Testis (tissue), 2 donors: ENCODE results near the gene NOC2L.

Experiments used
- POLR2A ChIP-seq: fragments of 450-650 bp; IDR thresholded peaks from one replicate; pipeline ENCODE4 v1.6.1; 2017; ENCODE audit warnings: antibody characterized with exemption, mild to moderate bottlenecking, moderate library complexity
- TF ChIP-seq, protein P1 (sequence below), 3 experiments: fragments of 450-650 bp in 2 of 3; fragments of 200-600 bp in 1 of 3; sonication (generic) in 1 of 3; IDR thresholded peaks; one replicate each; pipeline ENCODE4 v1.5.1; 2016 to 2019; ENCODE audit warnings: antibody characterized with exemption in 3 of 3, mild to moderate bottlenecking in 2 of 3, moderate library complexity in 1 of 3

DNA sequence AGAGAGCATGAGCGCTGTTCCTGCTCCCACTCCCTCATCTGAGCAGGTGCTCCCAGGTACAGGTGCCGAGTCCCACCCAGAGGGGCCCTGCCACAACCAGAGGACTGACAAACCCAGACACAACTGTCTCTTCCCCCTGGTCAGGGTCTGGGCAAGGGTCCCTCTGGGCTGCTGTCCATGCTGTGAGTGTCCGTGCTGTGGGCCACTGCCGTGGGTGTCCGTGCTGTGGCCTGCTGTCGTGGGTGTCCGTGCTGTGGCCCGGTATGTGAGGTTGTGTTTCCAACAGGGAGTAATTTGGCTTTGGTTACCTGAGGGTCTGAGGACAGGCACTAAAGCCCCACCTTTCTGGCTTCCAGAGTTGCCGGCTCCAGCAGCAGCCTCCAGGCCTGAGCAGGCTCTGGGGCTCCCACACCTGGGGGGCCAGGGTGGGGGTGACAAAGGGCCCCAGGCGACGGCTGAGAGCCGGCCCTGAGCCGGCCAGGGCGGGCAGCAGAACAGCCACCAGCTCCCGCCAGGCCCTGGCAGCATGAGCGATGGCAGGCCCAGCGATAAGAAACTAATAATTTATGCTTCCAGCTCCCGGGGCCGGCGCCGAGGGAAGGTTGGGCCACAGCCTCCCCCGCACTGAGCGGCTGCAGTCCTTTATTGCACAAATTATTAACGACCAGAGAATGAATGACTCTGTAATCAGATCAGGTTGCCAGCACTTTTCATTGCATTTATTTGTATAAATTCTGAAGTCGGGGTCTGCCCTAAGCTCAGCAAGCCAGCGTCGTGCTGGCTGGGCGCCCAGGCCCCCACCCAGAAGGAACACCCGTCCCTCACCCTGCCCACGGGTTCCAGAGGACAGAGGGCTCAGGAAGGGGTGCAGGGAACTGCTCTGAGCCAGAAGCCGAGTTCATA is 42.6 kb downstream of the NOC2L start:
- TF ChIP-seq POLR2A, result no peak
- TF ChIP-seq, protein P1, sequence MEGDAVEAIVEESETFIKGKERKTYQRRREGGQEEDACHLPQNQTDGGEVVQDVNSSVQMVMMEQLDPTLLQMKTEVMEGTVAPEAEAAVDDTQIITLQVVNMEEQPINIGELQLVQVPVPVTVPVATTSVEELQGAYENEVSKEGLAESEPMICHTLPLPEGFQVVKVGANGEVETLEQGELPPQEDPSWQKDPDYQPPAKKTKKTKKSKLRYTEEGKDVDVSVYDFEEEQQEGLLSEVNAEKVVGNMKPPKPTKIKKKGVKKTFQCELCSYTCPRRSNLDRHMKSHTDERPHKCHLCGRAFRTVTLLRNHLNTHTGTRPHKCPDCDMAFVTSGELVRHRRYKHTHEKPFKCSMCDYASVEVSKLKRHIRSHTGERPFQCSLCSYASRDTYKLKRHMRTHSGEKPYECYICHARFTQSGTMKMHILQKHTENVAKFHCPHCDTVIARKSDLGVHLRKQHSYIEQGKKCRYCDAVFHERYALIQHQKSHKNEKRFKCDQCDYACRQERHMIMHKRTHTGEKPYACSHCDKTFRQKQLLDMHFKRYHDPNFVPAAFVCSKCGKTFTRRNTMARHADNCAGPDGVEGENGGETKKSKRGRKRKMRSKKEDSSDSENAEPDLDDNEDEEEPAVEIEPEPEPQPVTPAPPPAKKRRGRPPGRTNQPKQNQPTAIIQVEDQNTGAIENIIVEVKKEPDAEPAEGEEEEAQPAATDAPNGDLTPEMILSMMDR (IDR thresholded peaks at IDR 0.05), result no peak
